SJSA1 (cell line): ENCODE results near the gene CLMP. TPM values are rescaled to one million over a fixed set of nuclear protein-coding genes. Genes with fewer than 3 reads are reported as not detected.
"Not testable (repeated sequence)": the region's sequence is repeated elsewhere in the genome, so short reads cannot be mapped to it uniquely, and the experiment has no call there.

Experiments used
- DNase-seq, 2 experiments: peaks; one replicate each; pipeline ENCODE4 v3.0.0-alpha.2; 2015 to 2020; ENCODE audit warnings: low spot score in 2 of 2, low read depth in 1 of 2
- H3K27ac ChIP-seq: fragments of 250-450 bp; sonication (Bioruptor Pico); 2 replicates; pipeline ENCODE4 v1.5.1; 2020; ENCODE audit warnings: mild to moderate bottlenecking, moderate library complexity
- H3K27me3 ChIP-seq: fragments of 250-450 bp; sonication (Bioruptor Pico); replicated peaks from 2 replicates; pipeline ENCODE4 v1.5.1; 2020; ENCODE audit warnings: mild to moderate bottlenecking, moderate library complexity
- H3K36me3 ChIP-seq: fragments of 250-450 bp; sonication (Bioruptor Pico); 2 replicates; pipeline ENCODE4 v1.5.1; 2020; ENCODE audit warnings: mild to moderate bottlenecking
- H3K4me1 ChIP-seq: fragments of 250-450 bp; sonication (Bioruptor Pico); replicated peaks from 2 replicates; pipeline ENCODE4 v1.6.1; 2021; ENCODE audit warnings: mild to moderate bottlenecking
- H3K4me3 ChIP-seq: fragments of 250-450 bp; sonication (Bioruptor Pico); 2 replicates; pipeline ENCODE4 v1.5.1; 2020; ENCODE audit warnings: mild to moderate bottlenecking
- H3K9me3 ChIP-seq: fragments of 250-450 bp; sonication (Bioruptor Pico); replicated peaks from 2 replicates; pipeline ENCODE4 v1.5.1; 2020; ENCODE audit warnings: mild to moderate bottlenecking
- total RNA-seq: library from RNA; depleted of rRNA; stranded (reverse); fragments of >200 nt; shearing (Covaris generic); gene quantifications from 2 replicates; pipeline ENCODE4 v1.2.3, GENCODE V29; 2014

CLMP gene
- total RNA-seq, 1 experiment from 2014 or later = 21.6 TPM

- Histone ChIP-seq H3K27me3 (no peaks in the 10 kb centered on the region), H3K4me3 (no peak overlapping the region), H3K27ac (no peak overlapping the region), H3K4me1 (no peaks in the 10 kb centered on the region), H3K36me3 (0 out of 2 replicates have a peak, but pooled peaks cover 2% of the 10 kb centered on the region), H3K9me3 (no peaks in the 10 kb centered on the region)
- no peak for DNase-seq
Observed at GRCh38 chr11:123107945-123108495, 87.0 kb downstream of the CLMP start.

- Histone ChIP-seq H3K4me3 (no peak overlapping the region), H3K27ac (no peak overlapping the region), H3K9me3 (no peaks in the 10 kb centered on the region), H3K4me1 (no peaks in the 10 kb centered on the region), H3K27me3 (no peaks in the 10 kb centered on the region), H3K36me3 (no peaks in the 10 kb centered on the region)
- DNase-seq = no peak
Observed at GRCh38 chr11:123104697-123105096, 90.4 kb downstream of the CLMP start.

- DNase-seq = peak; percentile 44 to 58
- no peaks in the 10 kb centered on the region for H3K9me3 ChIP-seq
- no peaks in the 10 kb centered on the region for H3K27me3 ChIP-seq
- H3K36me3 ChIP-seq = no peaks in the 10 kb centered on the region
- H3K27ac ChIP-seq = no peak overlapping the region
- no peak overlapping the region for H3K4me3 ChIP-seq
- H3K4me1 ChIP-seq = no peaks in the 10 kb centered on the region
Observed at GRCh38 chr11:123103326-123103980, 91.6 kb downstream of the CLMP start.

DNA sequence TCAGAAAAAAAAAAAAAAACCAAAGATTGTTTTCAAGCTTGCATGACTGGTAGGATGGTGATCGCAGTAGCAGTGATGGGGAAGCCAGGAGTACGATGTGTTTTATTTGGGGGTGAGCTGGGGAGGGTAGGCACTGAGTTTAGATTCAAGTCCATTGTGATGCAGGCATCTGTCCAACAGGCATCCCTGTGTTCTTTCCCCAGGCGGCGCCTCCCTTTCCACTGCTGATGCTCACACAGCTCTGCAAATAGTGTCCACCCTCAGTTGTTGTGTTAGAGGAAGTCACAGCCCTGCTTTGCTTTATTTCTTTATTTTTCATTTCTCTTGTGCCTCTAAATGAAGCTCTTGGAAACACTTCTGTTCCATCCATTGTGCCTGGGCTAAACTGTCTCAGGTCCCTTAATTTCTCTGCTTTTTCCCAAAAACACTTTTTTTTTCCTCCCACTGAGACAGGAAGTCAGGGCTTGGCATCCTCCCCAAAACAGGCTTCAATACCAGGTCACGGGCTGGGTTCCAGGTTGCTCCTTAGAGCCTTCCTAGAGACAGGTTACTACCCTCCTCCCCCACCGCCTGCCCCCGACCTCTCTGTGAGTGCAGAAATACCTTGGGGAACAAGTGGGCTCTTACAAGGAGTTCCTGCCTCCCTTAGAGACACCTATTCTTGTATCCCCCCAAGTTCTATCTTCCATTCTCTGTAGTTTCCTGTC is 94.5 kb downstream of the CLMP start:
- H3K4me3 ChIP-seq = no peak overlapping the region
- no peaks in the 10 kb centered on the region for H3K27me3 ChIP-seq
- DNase-seq = no peak
- H3K27ac ChIP-seq = no peak overlapping the region
- H3K9me3 ChIP-seq = no peaks in the 10 kb centered on the region
- H3K4me1 ChIP-seq = no peaks in the 10 kb centered on the region
- 0 out of 2 replicates have a peak, but pooled peaks cover under 1% of the 10 kb centered on the region for H3K36me3 ChIP-seq

DNA sequence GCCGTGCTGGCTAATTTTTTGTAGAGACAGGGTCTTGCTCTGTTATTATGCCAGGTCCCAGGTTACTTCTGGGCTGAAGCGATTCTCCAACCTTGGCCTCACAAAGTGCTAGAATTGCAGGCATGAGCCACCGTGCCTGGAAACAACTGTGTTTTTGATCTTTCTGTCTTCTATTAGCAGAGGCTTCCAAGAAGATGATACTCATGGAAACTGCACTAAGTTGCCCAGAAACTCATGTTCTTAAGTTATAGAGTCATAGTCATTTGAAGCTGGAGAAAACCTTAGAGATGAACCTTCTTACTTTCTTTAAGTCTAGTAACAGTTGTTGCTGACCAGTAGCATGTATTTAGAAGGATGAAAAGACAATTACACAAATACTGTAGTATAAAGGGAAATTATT is 96.1 kb downstream of the CLMP start:
- no peak for DNase-seq
- Histone ChIP-seq H3K4me1 (no peaks in the 10 kb centered on the region), H3K27me3 (no peaks in the 10 kb centered on the region), H3K36me3 (0 out of 2 replicates have a peak, but pooled peaks cover 2% of the 10 kb centered on the region), H3K4me3 (no peak overlapping the region), H3K9me3 (no peaks in the 10 kb centered on the region), H3K27ac (no peak overlapping the region)

DNA sequence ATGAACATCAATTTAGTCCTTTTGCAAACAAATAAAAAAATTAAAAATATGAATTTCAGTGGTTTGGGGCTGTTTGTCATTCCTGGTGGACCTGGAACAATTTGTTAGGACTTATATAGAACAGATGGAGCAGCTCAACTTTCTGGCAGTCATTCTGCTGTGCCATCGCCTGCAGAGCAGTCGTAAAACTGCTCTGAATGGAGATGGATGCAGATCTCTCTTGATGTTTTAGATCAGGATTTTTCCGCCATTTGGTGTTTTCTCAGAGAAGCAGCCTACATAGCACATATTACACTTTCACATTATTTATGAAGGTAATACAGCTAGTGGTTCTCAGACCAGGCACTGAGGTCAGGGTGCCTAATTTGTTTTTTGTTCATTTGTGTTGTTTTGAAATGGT is 101.3 kb downstream of the CLMP start:
- no peaks in the 10 kb centered on the region for H3K9me3 ChIP-seq
- H3K4me3 ChIP-seq = no peak overlapping the region
- no peak for DNase-seq
- H3K27ac ChIP-seq = no peak overlapping the region
- no peaks in the 10 kb centered on the region for H3K4me1 ChIP-seq
- no peaks in the 10 kb centered on the region for H3K27me3 ChIP-seq
- 0 out of 2 replicates have a peak, but pooled peaks cover 2% of the 10 kb centered on the region for H3K36me3 ChIP-seq

DNA sequence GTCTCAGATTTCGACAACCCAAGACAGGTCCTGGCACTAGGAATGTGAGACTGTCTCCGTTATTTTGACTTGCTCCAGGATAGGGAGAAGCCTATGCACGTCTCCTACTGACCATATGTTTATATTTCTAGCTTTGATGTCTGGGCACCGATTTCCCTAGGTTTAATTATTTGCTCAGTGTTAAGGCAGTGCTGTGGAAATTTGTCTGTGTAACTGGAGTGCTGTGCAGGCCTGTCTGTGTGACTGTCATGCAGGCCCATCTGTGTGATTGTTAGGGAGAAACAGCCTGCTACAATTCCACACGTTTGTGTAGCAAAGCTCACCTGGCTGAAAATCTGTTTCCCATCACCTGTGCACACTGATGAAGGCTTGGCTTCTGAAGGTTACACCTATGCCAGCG is 103.5 kb downstream of the CLMP start:
- Histone ChIP-seq H3K27me3 (no peaks in the 10 kb centered on the region), H3K9me3 (no peaks in the 10 kb centered on the region), H3K36me3 (0 out of 2 replicates have a peak, but pooled peaks cover 2% of the 10 kb centered on the region), H3K4me1 (no peaks in the 10 kb centered on the region), H3K4me3 (no peak overlapping the region), H3K27ac (no peak overlapping the region)
- no peak for DNase-seq

- H3K36me3 ChIP-seq, H3K4me1 ChIP-seq, H3K4me3 ChIP-seq, H3K27me3 ChIP-seq, H3K27ac ChIP-seq, H3K9me3 ChIP-seq, DNase-seq: not testable (repeated sequence)
Observed at GRCh38 chr11:123090168-123090567, 104.9 kb downstream of the CLMP start.

DNA sequence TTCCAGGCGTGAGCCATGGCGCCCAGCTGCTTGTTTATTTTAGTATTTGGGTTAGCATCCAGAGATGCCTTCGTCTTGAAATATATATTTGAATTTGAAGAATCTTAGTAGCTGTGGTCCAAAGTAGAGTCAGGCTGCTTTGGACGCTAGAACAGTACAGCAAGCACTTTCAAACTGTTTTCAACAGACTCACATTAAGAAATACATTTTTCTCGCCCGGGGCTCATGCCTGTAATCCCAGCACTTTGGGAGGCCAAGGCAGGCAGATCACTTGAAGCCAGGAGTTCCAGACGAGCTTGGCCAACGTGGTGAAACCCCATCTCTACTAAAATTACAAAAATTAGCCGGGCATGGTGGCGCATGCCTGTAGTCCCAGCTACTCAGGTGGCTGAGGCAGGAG is 106.2 kb downstream of the CLMP start:
- not testable (repeated sequence) for H3K36me3 ChIP-seq, H3K4me3 ChIP-seq, H3K27me3 ChIP-seq, H3K4me1 ChIP-seq, H3K9me3 ChIP-seq, DNase-seq, H3K27ac ChIP-seq

- H3K9me3 ChIP-seq = not testable (repeated sequence)
Observed at GRCh38 chr11:123087657-123088056, 107.4 kb downstream of the CLMP start.

GRCh38 chr11:123086305-123086704 is 108.7 kb downstream of the CLMP start:
- Histone ChIP-seq H3K27ac (no peak overlapping the region), H3K27me3 (no peaks in the 10 kb centered on the region), H3K9me3 (no peaks in the 10 kb centered on the region), H3K4me3 (no peak overlapping the region), H3K4me1 (peaks cover 7% of the 10 kb centered on the region), H3K36me3 (peaks cover 12% of the 10 kb centered on the region)
- DNase-seq = no peak

More at GRCh38 chr11:123087657-123088056, 107.4 kb downstream of the CLMP start:
- H3K27me3 ChIP-seq, DNase-seq, H3K4me3 ChIP-seq, H3K27ac ChIP-seq, H3K4me1 ChIP-seq: not testable (repeated sequence)
- H3K36me3 ChIP-seq = peaks cover 12% of the 10 kb centered on the region

- Histone ChIP-seq H3K36me3 (peaks cover 12% of the 10 kb centered on the region), H3K4me3 (no peak overlapping the region), H3K27me3 (no peaks in the 10 kb centered on the region), H3K27ac (no peak overlapping the region), H3K9me3 (no peaks in the 10 kb centered on the region), H3K4me1 (peaks cover 7% of the 10 kb centered on the region)
- no peak for DNase-seq
Observed at GRCh38 chr11:123085497-123085896, 109.6 kb downstream of the CLMP start.

DNA sequence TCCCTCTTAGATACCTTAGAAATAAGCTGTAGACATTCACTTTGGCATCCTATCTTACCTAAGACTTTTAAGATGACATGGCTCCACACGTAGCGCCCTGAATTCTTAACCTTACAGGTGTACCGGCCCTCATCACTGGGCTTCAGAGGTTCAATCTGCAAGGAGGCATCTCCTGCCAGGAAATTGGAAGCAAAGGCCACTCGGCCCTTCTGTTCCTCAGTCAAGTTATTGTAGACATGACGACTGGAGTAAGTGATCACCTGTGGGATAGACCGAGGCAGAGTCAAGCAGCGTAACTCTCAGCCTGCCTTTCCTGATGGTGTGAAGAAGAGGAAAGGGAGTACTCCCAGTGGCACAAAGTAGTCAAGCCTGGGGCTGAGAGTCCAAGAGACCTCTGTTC is 110.6 kb downstream of the CLMP start:
- Histone ChIP-seq H3K4me3 (no peak overlapping the region), H3K27me3 (no peaks in the 10 kb centered on the region), H3K27ac (no peak overlapping the region), H3K36me3 (peaks cover 12% of the 10 kb centered on the region), H3K4me1 (peaks cover 7% of the 10 kb centered on the region), H3K9me3 (no peaks in the 10 kb centered on the region)
- no peak for DNase-seq

DNA sequence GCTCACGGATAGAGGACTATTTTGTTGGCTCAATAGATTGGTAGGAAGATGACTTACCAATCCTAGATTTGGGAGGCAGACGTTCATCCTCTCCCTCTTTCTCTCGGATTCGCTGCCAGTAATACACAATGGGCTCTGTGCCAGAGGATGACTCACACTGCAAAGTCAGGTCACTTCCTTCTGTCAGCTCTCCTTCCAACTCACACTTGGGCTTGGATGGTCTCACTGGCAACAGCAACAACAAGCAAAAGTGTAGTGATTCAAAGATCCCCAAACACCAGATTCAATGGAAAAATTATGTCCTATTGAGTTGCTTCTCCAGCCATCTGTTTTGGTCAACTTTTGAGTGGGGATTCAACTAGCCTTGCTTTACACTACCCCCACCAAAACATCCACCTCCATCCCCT is 111.4 kb downstream of the CLMP start:
- H3K27me3 ChIP-seq = no peaks in the 10 kb centered on the region
- DNase-seq = peak; percentile 55 to 79
- H3K4me3 ChIP-seq = no peak overlapping the region
- H3K4me1 ChIP-seq = peaks cover 7% of the 10 kb centered on the region
- no peaks in the 10 kb centered on the region for H3K9me3 ChIP-seq
- H3K36me3 ChIP-seq = peaks cover 12% of the 10 kb centered on the region
- H3K27ac ChIP-seq = 0 out of 2 replicates have a peak overlapping the region, but pooled peaks have one; percentile 37
